Bone marrow (tissue), 2 donors: ENCODE data around the gene RNF38.
"Not testable (repeated sequence)": the region's sequence is repeated elsewhere in the genome, so short reads cannot be mapped to it uniquely, and the experiment has no call there.

ENCODE experiments used
- DNase-seq, 2 donors: peaks; one replicate each; lab custom pipeline; 2025; lab: John Stamatoyannopoulos, UW

The RNF38 gene

DNA sequence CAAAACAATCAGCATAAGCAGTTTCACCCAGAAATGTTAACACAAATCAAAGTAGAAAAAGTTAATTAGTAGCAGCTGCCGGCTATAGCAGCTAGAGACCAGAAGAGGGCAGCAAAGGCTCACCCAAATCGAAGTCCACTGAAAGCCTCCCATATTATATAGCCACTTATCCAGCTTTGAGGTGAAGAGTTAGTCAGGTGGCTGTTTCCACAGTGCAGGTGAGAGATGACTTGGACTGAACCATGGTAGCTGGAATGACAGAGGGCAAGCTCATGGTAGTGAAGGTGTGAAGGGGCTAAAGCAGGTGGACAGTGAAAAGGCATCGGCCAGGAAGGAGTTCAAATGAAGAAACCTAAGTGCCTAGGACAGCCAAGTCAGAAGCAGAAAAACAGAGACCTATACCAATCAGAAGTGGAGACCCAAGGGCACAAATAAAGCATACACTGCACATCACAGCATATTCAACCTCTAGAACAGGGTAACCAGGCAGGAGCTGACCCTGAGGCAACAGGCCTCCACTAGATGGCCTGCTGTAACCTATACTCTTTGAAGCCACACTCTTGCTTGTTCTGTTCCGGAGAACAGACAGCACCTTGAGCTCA, 7.2 kb upstream of the RNF38 start:
- peak; percentile 8 to 65 for DNase-seq

DNA sequence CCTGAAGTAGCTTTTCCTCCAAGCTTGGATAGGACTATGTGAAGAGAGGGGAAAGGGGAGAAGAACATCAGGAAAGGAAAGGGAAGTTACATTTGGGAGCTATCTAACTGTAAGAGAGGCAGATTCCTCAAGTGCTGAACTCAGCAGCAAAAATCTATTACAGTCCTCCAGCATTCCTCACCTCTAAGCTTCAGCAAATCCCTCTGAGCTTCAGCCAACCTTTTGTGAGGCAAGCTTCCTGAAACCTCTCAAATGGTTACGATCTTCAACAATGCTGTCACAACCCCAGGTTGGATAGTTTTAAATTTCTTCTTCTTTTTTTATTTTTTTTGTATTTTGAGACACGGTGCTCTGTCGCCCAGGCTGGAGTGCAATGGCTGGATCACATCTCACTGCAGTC, 2.5 kb upstream of the RNF38 start:
- no peak for DNase-seq

DNA sequence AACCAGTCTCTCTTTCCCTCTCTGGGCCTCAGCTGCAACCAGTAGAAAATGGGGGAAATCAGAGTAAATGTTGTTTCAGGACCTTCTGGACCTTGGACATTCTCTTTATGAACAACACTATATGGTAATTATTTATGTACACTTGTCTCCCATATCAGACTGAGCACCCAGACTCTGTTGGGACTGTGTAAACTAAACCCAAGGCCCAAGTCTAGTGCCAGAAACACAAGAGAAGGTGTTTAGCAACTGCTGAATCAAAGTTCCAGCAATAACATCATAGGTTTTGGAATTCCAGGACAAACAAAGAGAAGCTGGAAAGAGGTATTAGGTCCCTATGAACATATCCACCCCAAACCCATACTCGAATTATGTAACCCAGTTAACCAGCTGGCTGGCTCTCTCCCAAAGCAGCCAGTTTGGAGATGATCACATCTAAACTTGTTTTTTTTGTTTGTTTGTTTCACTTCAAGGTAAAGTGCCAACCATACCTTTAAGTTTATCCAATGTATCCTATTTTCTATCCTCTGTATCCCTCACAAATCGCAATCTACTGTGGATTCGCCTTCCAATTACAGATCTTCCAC, 1.9 kb upstream of the RNF38 start:
- no peak for DNase-seq

DNA sequence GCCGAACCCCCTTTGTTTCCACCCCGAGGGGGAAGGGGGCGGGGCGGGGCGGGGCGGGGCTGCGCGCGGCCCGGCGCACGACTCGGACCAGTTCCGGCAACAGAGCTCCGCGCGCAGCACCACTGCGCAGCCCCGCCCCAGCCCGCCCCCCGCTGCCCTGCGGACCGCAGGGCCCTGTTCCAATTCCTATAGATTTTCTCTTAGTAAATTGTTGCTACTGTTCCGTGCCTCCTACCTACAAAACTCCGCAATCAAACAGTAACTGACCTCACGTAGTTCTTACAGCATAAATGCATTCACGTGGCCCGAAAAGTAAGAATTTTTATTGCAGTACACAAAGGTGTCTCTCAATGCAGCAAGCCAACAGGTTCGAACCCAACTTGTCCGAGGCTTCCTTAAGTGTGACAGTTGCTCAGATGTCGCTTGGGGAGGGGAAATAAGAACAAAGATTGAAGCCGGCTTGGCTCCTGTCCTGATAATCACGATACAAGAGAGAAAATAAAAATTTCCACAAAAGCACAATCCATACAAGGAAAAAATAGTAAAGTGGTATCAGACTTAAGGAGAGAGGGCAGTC, 1.2 kb upstream of the RNF38 start:
- DNase-seq = peak in 1 of 2 donors; percentile 75

DNA sequence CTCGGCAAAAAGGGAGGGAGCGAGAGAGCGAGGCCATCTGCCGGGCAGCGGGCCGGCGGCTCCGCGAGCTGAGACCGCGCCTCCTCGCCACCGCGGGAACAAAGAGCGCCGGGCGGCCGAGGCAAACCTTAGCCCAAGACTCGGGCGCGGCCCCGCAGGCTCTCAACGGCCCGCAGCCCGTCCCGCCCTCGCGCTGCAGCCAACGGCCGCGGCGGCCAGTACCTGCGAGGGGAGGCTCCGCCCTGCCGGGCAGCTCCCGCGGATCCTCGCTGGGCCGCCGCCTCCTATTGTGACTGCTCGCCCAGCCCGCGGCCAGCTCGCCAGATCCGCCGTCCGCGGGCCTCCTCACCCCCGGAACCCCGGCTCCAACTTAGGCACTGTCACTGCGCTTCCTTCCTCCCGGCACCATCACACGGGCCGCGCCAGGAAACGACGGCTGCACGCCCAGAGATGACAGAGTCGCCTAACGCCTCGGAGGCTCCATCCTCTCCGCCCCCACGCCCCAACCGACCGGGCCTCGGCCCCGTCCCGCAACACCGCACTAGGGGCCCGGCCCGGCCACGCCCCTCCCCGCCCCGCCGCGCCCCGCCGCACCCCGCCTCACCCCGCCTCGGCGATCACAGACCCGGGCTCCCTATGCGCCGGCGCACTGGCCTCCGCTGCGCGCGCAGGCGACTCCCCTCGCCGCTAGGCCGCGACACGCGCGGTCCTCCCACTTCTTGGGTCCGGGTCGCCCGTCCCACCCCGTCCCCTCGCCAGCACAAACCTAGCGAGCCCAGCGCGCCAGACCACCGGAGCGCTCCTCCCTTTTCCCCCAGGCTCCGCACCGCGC, 479 bp upstream of the RNF38 start:
- peak; percentile 75 to 91 for DNase-seq

DNA sequence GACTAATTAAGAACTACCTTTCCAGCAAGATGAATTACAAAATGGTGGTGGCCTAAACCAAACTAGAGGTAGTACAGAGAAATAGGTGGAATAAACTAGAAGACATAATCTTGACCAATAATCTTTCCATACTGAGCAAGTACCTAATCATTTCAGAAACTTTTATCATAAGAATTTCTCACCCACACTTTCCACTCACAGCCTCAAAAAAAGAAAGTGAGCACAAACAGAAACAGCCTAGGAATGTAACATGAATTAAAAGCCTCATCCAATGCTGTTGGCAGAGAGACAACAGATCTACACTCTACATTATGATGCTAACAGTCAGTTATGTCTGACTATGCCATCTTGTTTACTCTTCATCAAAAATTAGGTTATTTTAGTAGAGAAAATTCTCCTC, 1.3 kb downstream of the RNF38 start:
- no peak for DNase-seq

DNA sequence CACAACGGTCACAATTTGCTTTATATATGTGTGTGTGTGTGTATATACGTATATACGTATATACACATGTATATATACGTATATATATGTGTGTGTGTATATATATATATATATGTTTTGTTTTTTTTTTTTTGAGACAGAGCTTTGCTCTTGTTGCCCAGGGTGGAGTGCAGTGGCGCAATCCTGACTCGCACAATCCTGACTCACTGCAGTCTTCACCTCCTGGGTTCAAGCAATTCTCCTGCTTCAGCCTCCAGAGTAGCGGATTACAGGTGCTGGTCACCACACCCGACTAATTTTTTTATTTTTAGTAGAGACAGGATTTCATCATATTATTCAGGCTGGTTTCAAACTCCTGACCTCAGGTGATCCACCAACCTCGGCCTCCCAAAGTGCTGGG, 3.1 kb downstream of the RNF38 start:
- DNase-seq = no peak

DNA sequence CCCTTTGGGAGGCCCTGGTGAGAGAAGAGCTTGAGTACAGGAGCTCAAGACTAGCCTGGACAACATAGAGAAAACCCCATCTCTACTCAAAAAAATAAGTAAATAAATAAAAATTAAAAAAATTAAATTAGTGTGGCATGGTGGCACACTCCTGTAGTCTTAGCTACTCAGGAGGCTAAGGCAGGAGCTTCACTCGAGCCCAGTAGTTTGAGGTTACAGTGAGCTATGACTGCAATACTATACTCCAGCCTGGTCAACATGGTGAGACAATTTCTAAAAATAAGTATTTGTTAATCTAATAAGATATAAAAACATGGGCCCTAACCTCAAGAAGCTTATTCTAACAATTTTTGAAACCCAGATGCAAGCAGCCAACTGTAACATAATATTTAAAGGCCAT, 7.6 kb downstream of the RNF38 start:
- DNase-seq = no peak

DNA sequence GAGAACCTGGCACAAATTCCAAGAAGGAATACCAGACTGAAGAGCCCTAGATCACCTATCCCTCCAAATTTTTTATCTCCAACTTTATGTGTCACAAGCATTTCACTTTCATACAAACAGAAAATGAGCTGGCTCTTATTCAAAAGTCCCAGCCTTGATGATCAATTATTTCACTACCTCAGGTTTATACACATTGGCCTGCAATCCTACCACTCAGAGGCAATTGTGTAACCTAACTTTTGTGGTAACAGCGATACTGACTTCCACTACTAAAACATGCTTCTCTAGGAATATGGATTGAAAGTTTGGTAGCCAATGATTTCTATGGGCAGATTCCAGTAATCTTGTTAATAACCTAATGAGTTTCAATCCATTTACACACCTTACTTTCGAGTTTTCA, 10.5 kb downstream of the RNF38 start:
- DNase-seq = no peak

DNA sequence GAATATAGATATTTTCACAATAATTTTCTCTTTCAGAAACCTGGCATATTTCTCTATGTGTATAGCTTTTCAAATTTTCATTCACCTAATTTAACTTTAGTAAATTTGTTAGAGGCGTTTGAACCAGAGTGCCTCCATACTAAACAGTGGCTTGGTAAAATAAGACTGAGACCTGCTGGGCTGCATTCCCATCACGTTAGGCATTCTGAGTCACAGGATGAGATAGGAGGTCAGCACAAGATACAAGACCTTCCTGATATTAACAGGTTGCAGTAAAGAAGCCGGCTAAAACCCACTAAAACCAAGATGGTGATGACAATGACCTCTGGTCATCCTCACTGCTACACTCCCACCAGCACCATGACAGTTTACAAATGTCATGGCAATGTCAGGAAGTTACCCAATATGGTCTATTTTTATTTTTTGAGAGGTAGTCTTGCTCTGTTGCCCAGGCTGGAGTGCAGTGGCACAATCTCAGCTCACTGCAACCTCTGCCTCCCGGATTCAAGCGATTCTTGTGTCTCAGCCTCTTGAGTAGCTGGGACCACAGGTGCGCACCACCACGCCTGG, 13.6 kb downstream of the RNF38 start:
- not testable (repeated sequence) for DNase-seq

DNA sequence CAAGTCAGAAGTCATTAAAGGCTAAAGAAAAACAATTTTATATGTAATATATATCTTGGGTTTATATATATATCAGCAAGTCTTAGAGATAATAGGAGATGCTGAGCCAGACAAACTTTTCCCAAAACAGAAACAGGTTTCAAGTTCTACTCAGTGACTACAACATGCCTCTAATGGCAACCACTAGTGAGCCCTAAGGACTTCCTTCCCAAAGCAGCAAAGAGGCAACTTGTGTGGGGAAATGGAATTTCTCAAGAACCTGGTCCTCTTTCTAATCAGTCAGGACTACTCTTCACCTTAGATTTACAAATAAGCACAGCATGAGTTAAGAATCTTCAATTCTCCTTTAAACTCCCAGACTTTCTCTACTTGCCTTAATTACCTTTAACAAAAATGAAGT, 17.6 kb downstream of the RNF38 start:
- no peak for DNase-seq

DNA sequence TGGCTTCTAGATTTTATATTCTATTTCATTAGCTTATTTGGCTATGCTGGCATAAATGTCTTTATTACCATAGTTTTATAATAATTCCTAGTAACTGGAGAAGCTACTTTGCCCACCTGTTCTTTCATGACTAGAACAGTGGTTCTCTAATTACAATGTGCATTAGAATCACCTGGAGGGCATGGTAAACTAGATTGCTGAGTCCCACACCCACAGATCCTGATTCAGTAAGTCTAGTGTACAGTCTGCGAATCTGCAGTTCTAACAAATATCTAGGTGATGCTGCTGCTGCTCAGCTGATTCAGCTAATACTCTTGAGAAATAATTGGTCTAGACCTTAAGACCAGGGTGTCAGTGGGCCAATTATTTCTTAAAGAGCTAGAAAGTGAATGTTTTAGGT, 35.5 kb downstream of the RNF38 start:
- no peak for DNase-seq

DNA sequence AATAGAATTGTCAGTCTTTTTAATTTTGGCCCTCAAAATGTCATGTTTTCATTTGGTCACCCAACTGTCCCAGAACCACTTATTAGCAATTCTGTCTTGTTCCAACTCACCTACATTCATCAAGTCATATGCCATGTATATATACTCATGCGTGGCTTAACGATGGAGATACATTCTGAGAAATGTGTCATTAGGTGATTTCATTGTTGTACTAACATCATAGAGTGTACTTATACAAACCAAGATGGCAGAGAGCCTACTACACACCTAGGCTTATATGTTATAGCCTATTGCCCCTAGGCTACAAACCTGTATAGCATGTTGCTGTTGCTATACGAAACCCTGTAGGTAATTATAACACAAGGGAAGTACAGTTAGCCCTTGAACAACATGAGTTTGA, 36.6 kb downstream of the RNF38 start:
- DNase-seq = no peak

DNA sequence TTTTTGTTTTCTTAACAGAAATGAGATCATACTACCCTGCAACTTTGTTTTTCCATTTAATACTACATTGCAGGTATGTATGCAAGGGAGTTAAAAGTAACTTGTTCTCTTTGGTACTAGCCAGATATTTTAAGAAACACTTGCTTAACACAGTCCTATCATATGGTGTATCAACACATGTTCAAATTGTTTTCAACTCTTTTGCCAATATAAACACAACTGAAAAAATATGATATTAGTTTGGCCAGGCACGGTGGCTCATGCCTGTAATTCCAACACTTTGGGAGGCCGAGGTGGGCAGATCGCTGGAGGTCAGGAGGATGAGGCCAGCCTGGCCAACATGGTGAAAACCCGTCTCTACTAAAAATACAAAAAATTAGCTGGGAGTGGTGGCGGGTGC, 41.6 kb downstream of the RNF38 start:
- DNase-seq = no peak

DNA sequence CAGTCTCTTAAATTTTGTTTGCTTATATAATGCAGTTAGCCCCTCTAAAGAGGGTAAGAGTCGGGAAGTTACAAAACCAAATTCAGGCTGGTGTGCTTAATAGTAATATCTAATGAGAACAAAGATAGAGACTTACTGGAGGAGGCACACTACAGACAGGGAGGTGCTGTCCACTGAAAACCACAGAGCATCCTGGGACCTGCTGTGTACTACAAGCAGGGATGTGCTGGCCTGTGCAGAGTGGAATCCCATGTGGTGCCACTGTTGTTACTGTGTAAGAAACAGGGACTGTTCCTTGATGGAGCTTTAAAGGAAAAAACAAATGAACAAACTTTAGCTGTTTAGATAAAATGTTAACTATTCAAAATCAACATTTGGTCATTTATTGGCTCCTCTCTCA, 42.4 kb downstream of the RNF38 start:
- no peak for DNase-seq

DNA sequence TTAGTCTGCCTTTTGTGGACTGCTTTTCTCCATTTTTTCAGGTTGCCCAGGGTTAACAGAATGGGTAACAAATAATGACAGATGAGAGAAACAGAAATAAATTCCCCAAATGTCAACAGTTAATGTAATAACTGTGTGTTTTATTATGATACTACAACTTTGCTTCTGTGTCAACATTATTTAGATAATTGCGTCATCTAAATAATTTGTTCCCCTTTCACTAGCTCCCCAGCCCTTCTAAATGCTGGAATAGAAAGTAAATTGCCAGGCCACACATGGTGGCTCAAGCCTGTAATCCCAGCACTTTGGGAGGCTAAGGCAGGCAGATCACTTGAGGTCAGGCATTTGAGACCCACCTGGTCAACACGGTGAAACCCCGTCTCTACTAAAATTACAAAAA, 53.5 kb downstream of the RNF38 start:
- no peak for DNase-seq

DNA sequence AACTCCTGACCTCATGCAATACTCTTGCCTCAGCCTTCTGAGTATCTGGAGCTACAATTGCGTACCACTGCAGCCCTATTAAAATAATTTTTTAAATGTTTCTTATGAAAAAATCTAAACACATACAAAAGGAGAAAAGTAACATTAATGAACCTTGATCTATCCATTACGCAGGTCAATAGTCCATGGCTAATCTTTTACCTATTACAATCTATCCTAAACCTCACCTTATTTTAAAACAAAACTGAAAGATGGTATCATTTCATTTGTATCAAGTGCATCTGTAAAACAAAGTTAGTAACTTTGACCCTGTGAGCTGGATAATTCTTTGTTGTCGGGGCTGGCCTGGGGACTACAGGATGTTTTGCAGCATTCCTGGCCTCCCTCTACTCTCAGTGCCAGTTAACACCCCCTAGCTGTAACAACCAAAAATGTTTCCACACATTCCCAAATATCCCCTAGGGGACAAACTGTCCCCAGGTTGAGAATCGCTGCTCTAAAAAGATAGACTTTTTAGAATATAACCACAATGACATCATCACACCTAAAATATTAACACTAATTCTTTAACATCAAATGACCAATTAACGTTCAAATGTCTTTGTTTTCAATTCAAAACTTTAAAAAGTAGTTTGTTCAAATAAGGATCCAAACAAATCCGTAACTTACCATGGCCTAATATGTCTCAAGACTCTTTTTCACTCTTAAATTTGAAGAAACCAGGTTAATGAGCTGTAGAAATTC, 54.8 kb downstream of the RNF38 start:
- no peak for DNase-seq

DNA sequence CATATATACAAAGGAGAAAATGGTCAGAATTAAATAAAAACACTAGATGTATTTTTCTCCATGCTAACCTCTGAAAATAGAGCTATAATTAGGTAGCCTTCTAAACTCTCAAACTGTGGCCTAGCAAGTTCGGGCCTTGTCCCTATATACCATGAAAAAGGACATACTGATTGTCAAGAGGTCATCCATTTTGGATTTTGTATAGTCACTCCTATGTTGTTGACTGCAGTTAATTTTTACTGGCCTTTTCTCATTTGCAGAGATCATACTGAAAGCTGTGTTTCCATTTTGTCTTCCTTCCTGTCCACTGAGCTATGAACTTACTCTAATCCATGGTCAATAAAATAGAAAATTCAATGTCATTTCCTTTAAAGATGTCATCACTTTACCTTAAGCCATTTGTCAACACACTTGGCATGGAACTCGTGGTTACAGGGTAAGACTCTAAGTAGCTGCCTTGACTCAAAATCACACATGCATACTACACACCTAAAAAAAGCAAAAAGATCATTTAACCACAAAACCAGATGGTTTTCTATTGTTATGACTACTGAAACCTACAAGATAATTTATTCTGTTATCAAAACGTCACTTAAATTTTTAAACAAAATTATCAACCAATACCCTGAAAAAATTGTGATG, 58.0 kb downstream of the RNF38 start:
- DNase-seq = no peak

DNA sequence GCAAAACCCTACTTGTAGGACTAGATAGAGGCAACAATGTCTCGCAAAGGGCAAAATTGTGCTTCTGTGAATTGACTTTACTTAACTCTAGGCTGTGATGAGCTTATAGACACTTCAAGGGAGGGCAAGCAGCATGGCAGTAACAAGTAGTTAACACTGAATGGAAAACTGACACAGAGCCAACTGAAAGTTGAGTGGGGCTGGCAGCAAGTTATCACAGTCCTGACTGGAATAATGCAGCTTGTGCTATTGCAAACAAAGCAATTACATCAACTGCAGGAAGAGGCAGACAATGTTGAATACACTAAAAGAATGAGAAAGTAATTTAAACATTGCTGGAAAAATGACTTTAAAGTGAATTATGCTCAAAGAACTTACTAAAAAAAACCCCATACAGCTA, 62.2 kb downstream of the RNF38 start:
- DNase-seq = no peak

DNA sequence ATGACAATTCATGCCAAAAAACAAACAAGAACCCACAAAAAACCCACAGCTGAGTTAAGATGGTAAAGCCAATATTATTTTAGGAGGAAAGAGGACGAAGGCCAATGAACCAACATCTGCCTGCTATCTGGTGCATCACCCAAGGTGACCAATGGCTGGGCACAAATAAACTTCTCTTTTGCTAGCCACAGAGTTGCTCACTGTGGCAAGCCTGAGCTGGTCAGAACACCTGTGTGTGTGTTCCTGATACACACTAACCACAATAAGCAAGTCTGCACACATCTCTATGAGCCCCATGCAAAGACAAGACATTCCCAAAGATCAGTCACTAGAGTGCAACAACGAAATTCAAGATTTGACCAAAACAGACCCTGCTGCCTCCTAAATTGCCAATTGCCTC, 63.1 kb downstream of the RNF38 start:
- DNase-seq = no peak

DNA sequence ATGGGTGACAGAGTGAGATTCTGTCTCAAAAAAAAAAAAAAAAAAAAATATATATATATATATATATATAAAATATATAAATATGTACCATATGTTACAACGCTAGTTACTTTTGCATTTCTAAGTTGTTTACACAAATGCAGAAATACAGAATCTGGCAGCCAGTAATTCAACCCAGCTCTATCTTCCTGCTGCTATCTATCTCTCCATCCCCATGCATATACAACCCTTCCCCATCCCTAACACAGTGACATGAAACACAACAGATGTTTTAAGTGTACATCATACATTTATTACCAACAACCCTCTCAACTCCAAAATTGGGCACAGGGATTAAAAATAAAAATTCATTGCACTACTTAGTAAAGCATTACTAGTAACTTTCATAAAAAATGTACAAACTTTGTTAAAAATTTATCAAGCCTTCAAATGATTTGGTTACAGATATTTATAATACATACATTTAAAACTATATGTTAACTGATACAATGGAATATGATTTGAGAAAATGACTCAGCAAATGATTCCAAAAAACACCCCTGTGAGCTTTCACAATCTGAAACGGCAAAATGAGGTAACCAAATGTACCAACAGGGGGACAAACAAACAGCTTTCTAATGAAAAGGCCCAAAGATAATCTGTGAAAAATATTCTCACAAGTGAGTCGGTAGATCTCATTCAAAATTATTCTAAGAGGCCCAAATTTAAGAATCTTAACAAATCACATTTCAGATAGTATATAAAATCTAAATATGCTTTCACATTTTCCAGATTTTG, 63.8 kb downstream of the RNF38 start:
- no peak for DNase-seq
